Body of pancreas (tissue), 4 donors: ENCODE results near the gene VDAC2.

Source experiments
- CTCF ChIP-seq, 7 experiments: fragments of 450-650 bp in 4 of 7; fragments of 200-600 bp in 3 of 7; sonication (generic) in 3 of 7; IDR thresholded peaks; one replicate each; pipeline ENCODE4 v1.5.1; 2016 to 2019; ENCODE audit warnings: antibody characterized with exemption in 7 of 7
- POLR2A ChIP-seq, 3 donors: fragments of 450-650 bp; IDR thresholded peaks; one replicate each; pipeline ENCODE4 v1.6.1; 2016; ENCODE audit warnings: antibody characterized with exemption in 3 of 3, mild to moderate bottlenecking in 2 of 3

GRCh38 chr10:75197906-75198305, 12.7 kb upstream of the VDAC2 start:
- no peak for TF ChIP-seq POLR2A (IDR thresholded peaks at IDR 0.05)
- no peak for TF ChIP-seq CTCF (IDR thresholded peaks at IDR 0.05)
